ENCODE measurements around the gene SELENOH.

The SELENOH gene

GRCh38 chr11:57751176-57751575, 9.9 kb downstream of the SELENOH start:
- peak; percentile 6 for DNase-seq

- peak; percentile 15 for DNase-seq
These were observed 10.5 kb downstream of the SELENOH start, which contains the start of gene BTBD18 for GRCh38 chr11:57751676-57752253. TSS of gene BTBD18 (minus strand) at chr11:57751819. CDS start at chr11:57751188, 631 bp downstream.

GRCh38 chr11:57752954-57753353, 11.7 kb downstream of the SELENOH start:
- no peak for DNase-seq

GRCh38 chr11:57758174-57758573, 16.9 kb downstream of the SELENOH start:
- no peak for DNase-seq

GRCh38 chr11:57761301-57762234, 20.3 kb downstream of the SELENOH start, which contains the start of gene CTNND1:
TSS of gene CTNND1 (plus strand) at chr11:57761802. CDS start at chr11:57791479, 29,677 bp downstream.
- DNase-seq: peak; percentile 94

- no peak for DNase-seq
These were observed 21.1 kb downstream of the SELENOH start for GRCh38 chr11:57762235-57762861.

GRCh38 chr11:57763568-57763967, 22.3 kb downstream of the SELENOH start:
- DNase-seq: peak; percentile 41

- DNase-seq: no peak
These were observed 22.7 kb downstream of the SELENOH start for GRCh38 chr11:57764021-57764420.

GRCh38 chr11:57764566-57764965, 23.3 kb downstream of the SELENOH start:
- DNase-seq: no peak

GRCh38 chr11:57764972-57765371, 23.7 kb downstream of the SELENOH start:
- no peak for DNase-seq

GRCh38 chr11:57770793-57771192, 29.5 kb downstream of the SELENOH start:
- DNase-seq: no peak

GRCh38 chr11:57771365-57771764, 30.1 kb downstream of the SELENOH start:
- DNase-seq: no peak

- peak; percentile 9 for DNase-seq
These were observed 31.3 kb downstream of the SELENOH start for GRCh38 chr11:57772562-57772961.

GRCh38 chr11:57773026-57773598, 31.8 kb downstream of the SELENOH start:
- peak; percentile 32 for DNase-seq

- DNase-seq: no peak
These were observed 34.2 kb downstream of the SELENOH start for GRCh38 chr11:57775491-57775890.

GRCh38 chr11:57776031-57776521, 34.8 kb downstream of the SELENOH start:
- peak; percentile 82 for DNase-seq

- peak; percentile 59 for DNase-seq
These were observed 35.4 kb downstream of the SELENOH start for GRCh38 chr11:57776577-57777210.

GRCh38 chr11:57777969-57778317, 36.7 kb downstream of the SELENOH start:
- no peak for DNase-seq

GRCh38 chr11:57778318-57779037, 37.2 kb downstream of the SELENOH start:
- peak; percentile 99 for DNase-seq

GRCh38 chr11:57779276-57779675, 38.0 kb downstream of the SELENOH start:
- peak; percentile 67 for DNase-seq

GRCh38 chr11:57781529-57781943, 40.2 kb downstream of the SELENOH start:
- DNase-seq: no peak

- DNase-seq: no peak
These were observed 43.8 kb downstream of the SELENOH start for GRCh38 chr11:57785072-57785471.

All from NCI-H226 (cell line).